Endothelial cell (in vitro differentiated cells): ENCODE results near the gene TRAPPC12. TPM values are rescaled to one million over a fixed set of nuclear protein-coding genes. Genes with fewer than 3 reads are reported as not detected.
"Not testable (repeated sequence)": the region's sequence is repeated elsewhere in the genome, so short reads cannot be mapped to it uniquely, and the experiment has no call there.

Experiments
- DNase-seq: peaks from one replicate; pipeline ENCODE4 v3.0.0; 2021; ENCODE audit warnings: low spot score
- H3K27ac Mint-ChIP-seq: one replicate; pipeline ENCODE4 v1.8.0; 2021; ENCODE audit warnings: mixed read lengths, inconsistent platforms; ENCODE audit not compliant: unreplicated experiment
- H3K27me3 Mint-ChIP-seq: one replicate; pipeline ENCODE4 v1.8.0; 2021; ENCODE audit warnings: mild to moderate bottlenecking, moderate library complexity, mixed read lengths, inconsistent platforms; ENCODE audit not compliant: unreplicated experiment
- H3K36me3 Mint-ChIP-seq: one replicate; pipeline ENCODE4 v1.8.0; 2021; ENCODE audit warnings: mild to moderate bottlenecking, low read depth, mixed read lengths, inconsistent platforms; ENCODE audit not compliant: unreplicated experiment
- H3K4me1 Mint-ChIP-seq: one replicate; pipeline ENCODE4 v1.8.0; 2021; ENCODE audit warnings: mild to moderate bottlenecking, mixed read lengths, inconsistent platforms; ENCODE audit not compliant: unreplicated experiment
- H3K4me3 Mint-ChIP-seq: one replicate; pipeline ENCODE4 v1.8.0; 2021; ENCODE audit warnings: mild to moderate bottlenecking, mixed read lengths, inconsistent platforms; ENCODE audit not compliant: unreplicated experiment
- H3K9me3 Mint-ChIP-seq: one replicate; pipeline ENCODE4 v1.8.0; 2021; ENCODE audit warnings: mixed read lengths, inconsistent platforms; ENCODE audit not compliant: unreplicated experiment
- CTCF ChIP-seq: fragments of 200-600 bp; sonication (generic); IDR thresholded peaks from one replicate; pipeline ENCODE4 v1.5.0; 2021; ENCODE audit warnings: antibody characterized with exemption; ENCODE audit not compliant: unreplicated experiment
- total RNA-seq: library from RNA; stranded (reverse); fragmentation: NEBNext Ultra II Directional; extraction: Animal tissue kit (Norgen Biotek cat#: 25700); gene quantifications from one replicate; pipeline ENCODE4 v1.2.1, GENCODE V29; 2021; ENCODE audit not compliant: unreplicated experiment

TRAPPC12 gene
- total RNA-seq, 1 donor from 2014 or later, result 105 TPM

DNA sequence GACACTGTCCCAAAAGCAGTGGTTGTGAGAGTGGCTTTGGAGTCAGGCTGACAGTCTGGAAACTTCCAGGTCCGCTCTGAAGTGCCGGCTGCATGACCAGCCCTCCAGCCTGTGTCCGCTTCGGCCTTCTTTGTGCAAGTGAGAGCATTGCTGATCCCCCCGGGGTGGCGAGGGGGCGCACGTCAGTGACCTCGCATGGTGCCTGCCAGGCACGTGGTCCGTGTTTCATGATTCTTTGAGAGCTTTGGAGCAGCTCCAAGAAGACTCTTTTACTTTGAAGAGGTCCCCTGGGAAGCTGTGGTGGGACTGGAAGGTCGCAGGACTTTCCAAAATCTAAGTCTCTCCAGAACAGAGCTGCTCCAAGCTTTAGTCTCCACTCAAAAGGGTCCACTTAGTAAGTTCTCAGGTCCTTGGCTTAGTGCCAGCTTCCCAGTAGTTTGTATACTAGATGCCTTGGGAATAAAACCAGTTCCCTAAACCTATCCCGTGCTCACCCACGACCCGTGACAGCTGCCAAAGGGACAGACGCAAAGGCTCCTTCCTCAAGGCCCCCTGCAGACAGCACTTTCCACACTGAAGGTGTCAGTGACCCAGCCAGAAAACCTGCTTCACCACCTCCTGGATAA lies 71.0 kb downstream of the TRAPPC12 start:
- Mint-ChIP-seq H3K4me3 (no peak overlapping the region), H3K27ac (no peak overlapping the region), H3K27me3 (peaks cover 5% of the 10 kb centered on the region), H3K4me1 (peaks cover 53% of the 10 kb centered on the region), H3K9me3 (no peaks in the 10 kb centered on the region), H3K36me3 (peaks cover 29% of the 10 kb centered on the region)
- DNase-seq, result no peak
- TF ChIP-seq CTCF, result no peak

DNA sequence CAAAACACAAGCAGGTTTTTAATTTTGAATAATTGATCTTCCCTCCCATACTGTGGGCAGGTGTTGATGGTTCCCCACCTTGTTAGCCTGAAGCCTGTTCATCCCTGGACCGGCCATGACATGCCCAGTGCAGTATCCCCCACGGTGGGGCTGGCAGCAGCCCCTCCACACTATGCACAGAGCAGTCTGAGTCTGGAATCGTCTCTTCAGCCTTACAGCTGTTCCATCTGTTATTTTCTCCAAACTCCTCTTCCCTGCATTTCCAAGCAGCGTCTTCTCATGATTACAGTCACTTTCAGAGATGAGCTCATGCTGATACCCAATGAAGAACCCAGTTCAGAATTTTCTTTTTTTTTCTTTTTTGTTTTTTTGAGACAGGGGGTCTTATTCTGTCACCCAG lies 71.7 kb downstream of the TRAPPC12 start:
- Mint-ChIP-seq H3K4me1 (peaks cover 48% of the 10 kb centered on the region), H3K9me3 (no peaks in the 10 kb centered on the region), H3K4me3 (no peak overlapping the region), H3K36me3 (peaks cover 29% of the 10 kb centered on the region), H3K27me3 (peaks cover 2% of the 10 kb centered on the region), H3K27ac (no peak overlapping the region)
- no peak for DNase-seq
- TF ChIP-seq CTCF, result no peak

GRCh38 chr2:3451926-3452671 lies 72.6 kb downstream of the TRAPPC12 start:
- peaks cover 33% of the 10 kb centered on the region for H3K36me3 Mint-ChIP-seq
- H3K27ac Mint-ChIP-seq, result no peak overlapping the region
- no peak overlapping the region for H3K4me3 Mint-ChIP-seq
- peaks cover 41% of the 10 kb centered on the region for H3K4me1 Mint-ChIP-seq
- no peak for TF ChIP-seq CTCF
- no peaks in the 10 kb centered on the region for H3K9me3 Mint-ChIP-seq
- H3K27me3 Mint-ChIP-seq, result peaks cover 2% of the 10 kb centered on the region
- no peak for DNase-seq

DNA sequence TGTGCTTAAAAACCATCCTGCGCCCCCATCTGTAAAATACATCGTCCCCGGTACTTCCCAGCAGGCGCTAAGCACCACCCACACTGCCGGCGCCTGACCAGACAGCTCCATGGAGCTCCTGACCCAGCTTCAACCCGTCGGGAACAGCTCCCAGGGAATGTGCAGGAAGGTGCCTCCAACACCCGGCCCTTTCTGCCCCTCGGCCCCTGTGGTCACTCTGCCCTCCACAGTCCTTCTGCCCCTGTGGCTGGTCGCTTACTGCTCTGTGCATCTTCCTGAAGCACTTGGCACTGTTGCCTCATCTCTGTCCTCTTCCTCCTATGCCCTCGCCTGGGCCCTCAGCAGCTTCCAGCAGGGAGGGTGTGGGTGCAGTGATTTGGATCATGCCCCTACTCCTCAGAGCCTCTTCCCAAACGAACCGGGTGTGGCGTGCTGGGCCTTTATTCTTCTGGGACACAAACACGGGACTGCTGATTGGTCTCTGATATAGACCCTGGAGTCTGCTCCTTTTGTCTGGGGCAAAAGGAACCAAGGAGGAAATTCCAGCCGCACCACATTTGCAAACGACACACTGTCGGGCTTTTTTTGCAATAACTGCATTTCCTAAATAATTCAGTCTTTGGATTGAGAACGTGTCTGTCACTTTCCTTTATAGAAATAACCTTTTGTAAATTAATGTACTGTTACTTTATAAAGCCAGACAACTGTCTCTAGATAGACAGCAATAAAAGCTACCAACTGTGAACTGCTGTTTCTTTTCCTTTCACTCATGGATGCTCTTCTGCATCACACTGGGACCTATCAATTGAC lies 73.9 kb downstream of the TRAPPC12 start:
- Mint-ChIP-seq H3K9me3 (no peaks in the 10 kb centered on the region), H3K4me3 (no peak overlapping the region), H3K36me3 (peaks cover 34% of the 10 kb centered on the region), H3K4me1 (peaks cover 28% of the 10 kb centered on the region), H3K27ac (no peak overlapping the region), H3K27me3 (peaks cover 2% of the 10 kb centered on the region)
- no peak for DNase-seq
- no peak for TF ChIP-seq CTCF

GRCh38 chr2:3454005-3454404 lies 74.5 kb downstream of the TRAPPC12 start:
- DNase-seq, H3K9me3 Mint-ChIP-seq, H3K4me3 Mint-ChIP-seq, H3K27me3 Mint-ChIP-seq, H3K27ac Mint-ChIP-seq: not testable (repeated sequence)
- Mint-ChIP-seq H3K36me3 (peaks cover 37% of the 10 kb centered on the region), H3K4me1 (peaks cover 22% of the 10 kb centered on the region)
